ENCODE results near the gene FBXW8.

DNA sequence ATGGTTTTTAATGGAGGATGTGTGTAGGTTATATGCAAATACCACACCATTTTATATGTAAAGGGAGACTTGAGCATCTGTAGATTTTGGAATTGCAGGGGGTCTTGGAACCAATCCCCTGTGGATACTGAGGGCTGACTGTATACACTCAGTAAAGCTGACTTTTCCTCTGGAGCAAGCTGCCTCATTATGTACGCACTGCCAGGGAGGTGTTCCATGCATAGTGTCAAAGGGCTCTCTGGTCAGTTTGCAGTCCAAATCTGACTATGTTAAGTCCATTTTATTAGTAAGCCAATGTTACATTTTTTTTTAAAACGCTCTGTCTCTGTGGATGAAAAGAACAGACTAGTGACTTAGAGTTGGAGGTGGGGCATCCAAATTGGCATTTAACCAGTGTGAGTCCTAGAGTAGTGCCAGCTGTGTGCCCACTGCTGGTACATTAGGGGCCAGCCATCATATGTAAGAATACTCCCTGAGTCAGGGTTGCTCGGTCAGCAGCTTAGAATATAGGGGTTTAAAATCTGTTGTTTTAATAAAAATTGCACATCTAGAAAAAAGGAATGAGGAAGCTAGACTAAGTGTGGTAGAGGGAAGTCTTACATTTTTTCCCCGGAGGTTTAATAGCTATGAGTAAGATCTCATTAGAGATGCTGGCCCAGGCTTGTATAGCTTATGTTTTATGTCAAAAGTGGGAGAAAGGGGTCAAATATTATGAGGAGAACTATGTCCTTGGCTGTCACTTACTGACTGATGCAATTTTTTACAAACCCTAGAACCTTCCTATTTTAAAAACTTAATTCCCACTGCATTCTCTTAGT lies 101.4 kb downstream of the FBXW8 start:
- TF ChIP-seq ZNF70 (CRISPR knock-in tag; IDR thresholded peaks at IDR 0.05) (no peak), CSDC2 (CRISPR knock-in tag; IDR thresholded peaks at IDR 0.05) (no peak), GLIS3 (CRISPR knock-in tag; IDR thresholded peaks at IDR 0.05) (no peak), SNAI2 (CRISPR knock-in tag; IDR thresholded peaks at IDR 0.05) (no peak), OSR1 (CRISPR knock-in tag; IDR thresholded peaks at IDR 0.05) (no peak), BACH2 (CRISPR knock-in tag; IDR thresholded peaks at IDR 0.05; ENCODE audit: borderline replicate concordance) (no peak), TSHZ2 (CRISPR knock-in tag; IDR thresholded peaks at IDR 0.05) (no peak), ZFP30 (CRISPR knock-in tag; IDR thresholded peaks at IDR 0.05) (no peak), ZC3H10 (CRISPR knock-in tag; IDR thresholded peaks at IDR 0.05) (no peak), PPARA (CRISPR knock-in tag; IDR thresholded peaks at IDR 0.05; ENCODE audit: borderline replicate concordance) (no peak), PATZ1 (CRISPR knock-in tag; IDR thresholded peaks at IDR 0.05; ENCODE audit: borderline replicate concordance) (no peak)
